Right lobe of liver (tissue), 6 donors: Measurements from ENCODE around the gene TTC17. TPM values are rescaled to one million over a fixed set of nuclear protein-coding genes. Genes with fewer than 3 reads are reported as not detected.
A peak's percentile ranks its signal among the peaks of the same experiment; 100 is the strongest.
"Not testable (repeated sequence)": the region's sequence is repeated elsewhere in the genome, so short reads cannot be mapped to it uniquely, and the experiment has no call there.

ENCODE experiments used
- ATAC-seq, 4 donors: fragments of 200-7000 bp; cut with Tn5 transposase; one replicate each; pipeline ENCODE4 v1.9.1; 2020; ENCODE audit warnings: mild to moderate bottlenecking in 4 of 4, moderate library complexity in 4 of 4
- DNase-seq, 3 donors: peaks; one replicate each; pipeline ENCODE4 v3.0.0-alpha.2; 2020
- H3K27ac ChIP-seq, 3 donors: fragments of 200-600 bp; one replicate each; pipeline ENCODE4 v1.8.0; 2022
- H3K27me3 ChIP-seq, 2 donors: fragments of 200-600 bp; one replicate each; pipeline ENCODE4 v1.8.0; 2022
- H3K36me3 ChIP-seq, 4 donors: fragments of 200-600 bp; sonication (generic) in 1 of 4; one replicate each; pipeline versions ENCODE4 v1.5.1 to v1.8.0; 2017 to 2022; ENCODE audit warnings: control low read depth in 1 of 4
- H3K4me1 ChIP-seq, 4 donors: fragments of 200-600 bp; sonication (generic) in 1 of 4; one replicate each; pipeline versions ENCODE4 v1.5.1 to v1.8.0; 2017 to 2022; ENCODE audit warnings: control low read depth in 1 of 4
- H3K4me3 ChIP-seq, 3 donors: fragments of 200-600 bp; one replicate each; pipeline ENCODE4 v1.8.0; 2022
- H3K9me3 ChIP-seq, 4 donors: fragments of 200-600 bp; sonication (generic) in 1 of 4; one replicate each; pipeline versions ENCODE4 v1.5.1 to v1.8.0; 2017 to 2022; ENCODE audit warnings: control low read depth in 1 of 4
- POLR2A ChIP-seq: fragments of 450-650 bp; IDR thresholded peaks from one replicate; pipeline ENCODE4 v1.6.1; 2017; ENCODE audit warnings: antibody characterized with exemption, mild to moderate bottlenecking
- WGBS: methylation state at CpG from one replicate; pipeline ENCODE4 v1.1.6; 2018; ENCODE audit warnings: low coverage, low lambda C conversion rate; ENCODE audit not compliant: insufficient coverage; ENCODE audit errors: missing lambda C conversion rate; 5-methylcytosine and 5-hydroxymethylcytosine counted together
- intact Hi-C, 2 donors: fragments of 100-400 bp; cut with DNase I; formaldehyde crosslinking; loops; one replicate each; pipeline versions ENCODE4 v1.11.2 to v1.14.1; 2022
- total RNA-seq, 6 experiments: library from RNA; depleted of rRNA in 2 of 6; stranded (reverse); fragments of >200 nt in 2 of 6; fragmentation: NEBNext Ultra II Directional in 3 of 6; extraction: Animal tissue kit (Norgen Biotek cat#: 25700) in 3 of 6; gene quantifications; one replicate each; pipeline versions ENCODE4 v1.1.0 to v1.2.4, GENCODE V29; 2016 to 2023
- TF ChIP-seq, protein P1 (sequence below), 4 donors: fragments of 200-600 bp in 3 of 4; fragments of 450-650 bp in 1 of 4; IDR thresholded peaks; one replicate each; pipeline versions ENCODE4 v1.5.1 to v1.8.0; 2016 to 2022; ENCODE audit warnings: antibody characterized with exemption in 4 of 4, mild to moderate bottlenecking in 2 of 4
- donor health status: DM: no; HTN: yes; CAD: no.
- donor health status: DM: no; HTN: no; CAD: no.
- donor health status: DM: no; HTN: no; CAD: no.
- donor health status: DM: no; HTN: yes; CAD: no.
- donor health status: DM: no; HTN: yes; CAD: no.

The TTC17 gene
- total RNA-seq, 6 experiments from 2014 or later = 33.9 to 70.2 (median 48.5) TPM

DNA sequence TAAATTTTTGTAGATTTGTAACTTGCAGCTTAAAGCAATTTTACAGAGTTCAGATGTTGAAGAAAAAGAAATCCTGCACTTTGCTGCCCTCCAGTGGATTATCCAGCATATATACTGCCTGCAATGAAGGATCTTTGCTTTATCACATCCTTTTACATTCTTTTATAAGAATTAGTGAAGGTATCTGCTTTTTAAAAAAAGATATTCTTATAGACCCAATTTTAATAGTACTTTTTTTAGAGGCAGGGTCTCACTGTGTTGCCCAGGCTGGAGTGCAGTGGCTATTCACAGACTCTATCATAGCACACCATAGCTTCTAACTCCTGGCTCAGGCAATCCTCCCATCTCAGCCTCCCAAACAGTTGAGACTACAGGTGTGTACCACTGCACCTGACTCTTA is 60.7 kb downstream of the TTC17 start:
- Histone ChIP-seq H3K36me3 (peaks cover 0 to 18% (median 2%) of the 10 kb centered on the region in 4 donors), H3K9me3 (no peaks in the 10 kb centered on the region), H3K4me3 (no peak overlapping the region), H3K27ac (no peak overlapping the region), H3K4me1 (no peaks in the 10 kb centered on the region), H3K27me3 (no peaks in the 10 kb centered on the region)
- TF ChIP-seq POLR2A = no peak
- TF ChIP-seq, protein P1, sequence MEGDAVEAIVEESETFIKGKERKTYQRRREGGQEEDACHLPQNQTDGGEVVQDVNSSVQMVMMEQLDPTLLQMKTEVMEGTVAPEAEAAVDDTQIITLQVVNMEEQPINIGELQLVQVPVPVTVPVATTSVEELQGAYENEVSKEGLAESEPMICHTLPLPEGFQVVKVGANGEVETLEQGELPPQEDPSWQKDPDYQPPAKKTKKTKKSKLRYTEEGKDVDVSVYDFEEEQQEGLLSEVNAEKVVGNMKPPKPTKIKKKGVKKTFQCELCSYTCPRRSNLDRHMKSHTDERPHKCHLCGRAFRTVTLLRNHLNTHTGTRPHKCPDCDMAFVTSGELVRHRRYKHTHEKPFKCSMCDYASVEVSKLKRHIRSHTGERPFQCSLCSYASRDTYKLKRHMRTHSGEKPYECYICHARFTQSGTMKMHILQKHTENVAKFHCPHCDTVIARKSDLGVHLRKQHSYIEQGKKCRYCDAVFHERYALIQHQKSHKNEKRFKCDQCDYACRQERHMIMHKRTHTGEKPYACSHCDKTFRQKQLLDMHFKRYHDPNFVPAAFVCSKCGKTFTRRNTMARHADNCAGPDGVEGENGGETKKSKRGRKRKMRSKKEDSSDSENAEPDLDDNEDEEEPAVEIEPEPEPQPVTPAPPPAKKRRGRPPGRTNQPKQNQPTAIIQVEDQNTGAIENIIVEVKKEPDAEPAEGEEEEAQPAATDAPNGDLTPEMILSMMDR (IDR thresholded peaks at IDR 0.05) = peak; percentile 66 to 81 (median 72)
- ATAC-seq (peak; percentile 71 to 82 (median 76)), DNase-seq (no peak)
- intact Hi-C loops = no loop called here

DNA sequence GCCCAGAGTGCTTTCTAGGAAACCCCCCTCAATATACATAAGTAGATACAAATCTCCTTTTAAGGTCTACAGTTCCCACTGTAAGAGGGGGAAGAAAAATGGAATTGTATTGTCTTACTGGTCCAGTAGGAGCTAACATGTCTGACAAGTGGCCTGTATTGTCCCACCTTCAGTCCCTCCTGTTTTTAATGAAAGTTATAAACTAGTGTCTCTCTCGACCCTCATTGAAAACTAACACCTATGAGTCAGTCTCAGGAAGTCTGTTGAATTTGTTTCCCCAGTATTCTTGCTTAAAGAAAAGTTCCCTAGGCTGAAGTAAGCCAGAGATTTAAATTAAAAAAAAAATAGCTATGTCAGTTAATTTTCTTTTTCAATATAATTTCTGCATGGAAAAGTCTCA is 69.3 kb downstream of the TTC17 start:
- Histone ChIP-seq H3K9me3 (no peaks in the 10 kb centered on the region), H3K27ac (no peak overlapping the region), H3K36me3 (peaks cover 0 to 8% (median 0%) of the 10 kb centered on the region in 4 donors), H3K27me3 (no peaks in the 10 kb centered on the region), H3K4me1 (no peaks in the 10 kb centered on the region), H3K4me3 (no peak overlapping the region)
- 89% methylated on average over 1 of the region's 1 CpG for WGBS
- TF ChIP-seq, protein P1 (IDR thresholded peaks at IDR 0.05) = no peak
- no peak for TF ChIP-seq POLR2A
- intact Hi-C loops = no loop called here
- ATAC-seq (no peak), DNase-seq (no peak)

DNA sequence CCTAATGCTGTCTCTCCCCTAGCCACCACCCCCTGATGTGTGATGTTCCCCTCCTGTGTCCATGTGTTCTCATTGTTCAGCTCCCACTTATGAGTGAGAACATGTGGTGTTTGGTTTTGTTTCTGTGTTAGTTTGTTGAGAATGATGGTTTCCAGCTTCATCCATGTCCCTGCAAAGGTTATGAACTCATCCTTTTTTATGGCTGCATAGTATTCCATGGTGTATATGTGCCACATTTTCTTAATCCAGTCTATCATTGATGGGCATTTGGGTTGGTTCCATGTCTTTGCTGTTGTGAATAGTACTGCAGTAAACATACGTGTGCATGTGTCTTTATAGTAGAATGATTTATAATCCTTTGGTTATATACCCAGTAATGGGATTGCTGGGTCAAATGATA is 72.2 kb downstream of the TTC17 start:
- H3K27me3 ChIP-seq, intact Hi-C loops, H3K4me3 ChIP-seq, ATAC-seq, H3K4me1 ChIP-seq, DNase-seq, H3K9me3 ChIP-seq, H3K36me3 ChIP-seq, H3K27ac ChIP-seq: not testable (repeated sequence)
- WGBS = 91% methylated on average over 1 of the region's 1 CpG

DNA sequence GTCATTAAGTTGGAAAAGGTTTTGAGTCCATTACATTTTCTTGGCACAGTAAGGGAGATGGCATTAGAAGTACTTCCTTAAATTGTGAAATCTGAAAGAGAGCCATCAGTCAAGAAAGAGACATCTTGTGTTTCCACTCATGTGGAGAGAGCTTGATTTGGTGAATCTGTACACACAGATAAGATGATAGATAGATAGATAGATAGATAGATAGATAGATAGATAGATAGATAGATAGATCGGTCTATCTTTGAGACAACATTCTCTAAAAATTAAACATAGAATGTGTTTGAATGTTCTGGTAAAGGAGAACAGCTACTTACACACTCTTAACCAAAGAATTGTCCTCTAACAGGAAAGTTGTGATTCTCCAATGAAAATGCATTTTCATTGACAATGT is 76.2 kb downstream of the TTC17 start:
- WGBS = 88% methylated on average over 1 of the region's 1 CpG
- ATAC-seq (no peak), DNase-seq (no peak)
- H3K27me3 ChIP-seq = no peaks in the 10 kb centered on the region
- no peaks in the 10 kb centered on the region for H3K9me3 ChIP-seq
- TF ChIP-seq POLR2A = no peak
- TF ChIP-seq, protein P1 (IDR thresholded peaks at IDR 0.05) = no peak
- no peak overlapping the region for H3K4me3 ChIP-seq
- no peak overlapping the region for H3K27ac ChIP-seq
- no peaks in the 10 kb centered on the region for H3K4me1 ChIP-seq
- H3K36me3 ChIP-seq = peaks cover 0 to 37% (median 4%) of the 10 kb centered on the region in 4 donors
- intact Hi-C loops = no loop called here

DNA sequence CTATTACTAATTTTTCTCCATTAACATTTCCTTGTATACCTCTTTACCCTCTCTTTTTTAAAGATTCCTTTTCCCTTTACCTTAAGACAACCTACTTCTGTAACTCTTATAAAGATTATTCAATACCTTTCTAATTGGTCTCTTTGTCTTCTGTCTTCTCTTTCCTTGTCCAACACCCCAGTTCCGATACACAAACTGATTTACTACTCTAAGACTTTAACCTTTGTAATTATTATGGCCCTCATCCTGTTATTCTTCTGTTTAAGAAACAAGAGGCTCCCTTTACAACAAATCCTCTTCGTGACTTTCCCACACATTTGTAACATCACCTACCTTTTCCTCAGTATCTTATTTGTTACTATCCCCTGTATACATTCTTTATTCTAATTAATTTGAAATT is 81.8 kb downstream of the TTC17 start:
- Histone ChIP-seq H3K27me3 (no peaks in the 10 kb centered on the region), H3K36me3 (peaks cover 0 to 61% (median 20%) of the 10 kb centered on the region in 4 donors), H3K9me3 (no peaks in the 10 kb centered on the region), H3K4me3 (no peak overlapping the region), H3K4me1 (no peaks in the 10 kb centered on the region), H3K27ac (no peak overlapping the region)
- no peak for TF ChIP-seq POLR2A
- TF ChIP-seq, protein P1 (IDR thresholded peaks at IDR 0.05) = no peak
- DNase-seq = no peak
- WGBS = 94% methylated on average over 2 of the region's 2 CpGs
- ATAC-seq = no peak
- intact Hi-C loops = no loop called here
